Measurements from ENCODE around the gene CYP8B1. TPM values are rescaled to one million over a fixed set of nuclear protein-coding genes. Genes with fewer than 3 reads are reported as not detected.

CYP8B1 gene
- total and polyA plus RNA-seq, 2 of the 8 experiments (the other 6 are each of a cell fraction or from before 2014, with no cell fraction given), result not detected

- Histone ChIP-seq H3K9ac (replicated peaks in 1 of 4; ENCODE audit: extremely low read depth in 1 of 4, low read depth in 3 of 4, low read length in 3 of 4) (no peak overlapping the region), H4K8ac (ENCODE audit: extremely low read depth, insufficient read depth, low read length) (no peak overlapping the region), H2BK5ac (ENCODE audit: low read depth, low read length) (no peak overlapping the region), H3K18ac (ENCODE audit: extremely low read depth, low read length) (no peak overlapping the region), H4K91ac (replicated peaks; ENCODE audit: insufficient read length, low read length) (no peak overlapping the region), H2BK15ac (ENCODE audit: low read length) (no peak overlapping the region), H3K79me1 (ENCODE audit: low read depth, low read length) (no peaks in the 10 kb centered on the region), H4K20me1 (replicated peaks in 1 of 2; ENCODE audit: control insufficient read depth in 1 of 2, insufficient read depth in 2 of 2, low read length in 2 of 2) (no peaks in the 10 kb centered on the region), H3K4ac (replicated peaks; ENCODE audit: insufficient read length, low read depth, low read length) (no peak overlapping the region), H3K4me1 (replicated peaks in 1 of 4; ENCODE audit: control insufficient read depth in 3 of 4, insufficient read depth in 4 of 4, low read length in 3 of 4) (peaks cover 0 to 3% (median 2%) of the 10 kb centered on the region in 4 experiments; a peak in 3 of 7 replicates), H3K4me3 (ENCODE audit: extremely low read depth in 1 of 4, insufficient read depth in 2 of 4, low read depth in 3 of 4, low read length in 4 of 4) (no peak overlapping the region), H3K9me3 (ENCODE audit: insufficient read depth in 2 of 2, low read depth in 1 of 2, low read length in 1 of 2) (no peaks in the 10 kb centered on the region), H2AFZ (ENCODE audit: low read length) (no peak overlapping the region), H3K14ac (ENCODE audit: insufficient read length) (no peak overlapping the region), H3K4me2 (ENCODE audit: insufficient read depth in 1 of 2, low read depth in 2 of 2, low read length in 2 of 2) (no peak overlapping the region), H3K23ac (ENCODE audit: insufficient read length) (no peak overlapping the region), H3K79me2 (ENCODE audit: control insufficient read depth in 1 of 2, insufficient read depth in 2 of 2, low read length in 2 of 2) (no peaks in the 10 kb centered on the region), H3K27ac (ENCODE audit: low read depth, low read length) (no peak overlapping the region), H3K56ac (replicated peaks; ENCODE audit: insufficient read length, low read depth, low read length) (no peak overlapping the region), H3K27me3 (replicated peaks in 1 of 4; ENCODE audit: control insufficient read depth in 3 of 4, extremely low read depth in 1 of 4, insufficient read depth in 3 of 4, low read length in 3 of 4) (no peaks in the 10 kb centered on the region), H2BK12ac (ENCODE audit: low read depth, low read length) (no peak overlapping the region), H2BK120ac (replicated peaks; ENCODE audit: low read depth, low read length) (no peak overlapping the region), H3K36me3 (ENCODE audit: control insufficient read depth in 2 of 4, insufficient read depth in 4 of 4, low read length in 3 of 4) (no peaks in the 10 kb centered on the region), H3K23me2 (ENCODE audit: low read depth, low read length) (no peaks in the 10 kb centered on the region), H2BK20ac (ENCODE audit: low read length) (no peak overlapping the region), H2AK5ac (ENCODE audit: low read depth, low read length) (no peak overlapping the region), H4K5ac (ENCODE audit: insufficient read length, low read depth, low read length) (no peak overlapping the region)
- CTCF ChIA-PET (ENCODE audit: partially characterized antibody), result no interaction called here
- no peak for FAIRE-seq
- TF ChIP-seq CHD2 (IDR thresholded peaks at IDR 0.05; ENCODE audit: low read length) (no peak), TEAD4 (IDR thresholded peaks at IDR 0.05; ENCODE audit: low read depth, low read length) (no peak), NRF1 (IDR thresholded peaks at IDR 0.05; ENCODE audit: low read depth, low read length) (no peak), JUND (IDR thresholded peaks at IDR 0.05; ENCODE audit: low read length) (no peak), RBBP5 (IDR thresholded peaks at IDR 0.05; ENCODE audit: borderline replicate concordance, low read depth, low read length) (no peak), SAP30 (IDR thresholded peaks at IDR 0.05; ENCODE audit: insufficient read depth, insufficient replicate concordance, low read length) (no peak), BRCA1 (IDR thresholded peaks at IDR 0.05; ENCODE audit: low read depth, low read length) (no peak), ASH2L (IDR thresholded peaks at IDR 0.05; ENCODE audit: low read length) (no peak), POU5F1 (IDR thresholded peaks at IDR 0.05; ENCODE audit: low read depth, low read length) (no peak), NANOG (IDR thresholded peaks at IDR 0.05; ENCODE audit: insufficient read depth, low read depth, low read length, poor library complexity, severe bottlenecking) (no peak), KDM1A (IDR thresholded peaks at IDR 0.05; ENCODE audit: borderline replicate concordance, low read length) (no peak)
- no peak for DNase-seq (ENCODE audit: low read depth in 1 of 2, low spot score in 2 of 2)
- POLR2A ChIA-PET (ENCODE audit: partially characterized antibody), result no interaction called here
Measured at GRCh38 chr3:42827023-42827422, 48.7 kb downstream of the CYP8B1 start.

All from H1 (cell line).